GM12874 (cell line): ENCODE measurements around the gene PYGL.

ENCODE experiments used
- CTCF ChIP-seq: IDR thresholded peaks from 2 replicates; pipeline ENCODE4 v1.5.1; 2011; ENCODE audit warnings: low read depth, mild to moderate bottlenecking, control low read depth, low read length, moderate library complexity; ENCODE audit not compliant: insufficient read depth

PYGL gene

DNA sequence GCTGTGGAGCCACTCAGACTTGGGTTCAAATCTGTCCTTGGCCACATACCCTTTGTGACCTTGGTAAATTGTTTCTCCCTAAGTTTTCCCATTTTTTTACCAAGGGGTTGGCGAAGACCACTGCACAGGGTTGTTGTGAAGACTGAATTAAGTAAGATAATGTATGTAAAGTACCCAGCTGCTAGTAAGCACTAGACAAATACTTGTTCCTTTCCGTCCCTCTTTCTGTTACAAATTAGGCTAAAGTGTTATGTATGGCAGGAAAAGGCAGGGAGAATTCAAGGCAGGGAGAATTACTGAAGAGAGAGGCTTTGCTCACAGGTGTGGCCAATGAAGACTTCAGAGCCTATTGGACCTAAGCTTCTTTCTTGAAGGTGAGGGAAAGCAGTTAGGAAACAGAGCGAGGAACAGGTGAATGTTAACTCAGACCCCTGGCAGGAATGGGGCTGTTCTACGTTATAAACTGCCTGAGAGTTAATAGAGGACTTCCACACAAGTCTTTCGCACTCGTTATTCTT lies 46.6 kb downstream of the PYGL start:
- TF ChIP-seq CTCF, result no peak

DNA sequence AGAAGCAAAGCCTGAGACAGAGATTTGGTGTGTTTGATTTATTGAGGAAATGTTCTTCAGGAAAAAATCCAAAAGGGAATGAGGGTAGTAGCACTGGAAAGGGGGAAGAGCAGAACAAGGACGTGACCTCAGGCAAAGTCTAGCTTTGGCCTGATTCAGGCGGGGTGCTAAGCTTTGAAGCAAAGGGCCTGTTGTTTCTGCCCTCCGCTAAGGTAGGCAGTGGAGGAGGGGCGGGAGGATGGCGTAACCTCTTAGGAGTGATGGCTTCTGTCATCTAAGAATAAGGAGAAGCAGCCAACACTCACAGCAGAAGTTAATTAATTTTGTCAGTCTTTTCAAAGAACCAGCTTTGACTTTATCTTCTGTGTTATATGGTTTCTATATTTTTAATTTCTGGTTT lies 52.0 kb downstream of the PYGL start:
- TF ChIP-seq CTCF, result no peak

DNA sequence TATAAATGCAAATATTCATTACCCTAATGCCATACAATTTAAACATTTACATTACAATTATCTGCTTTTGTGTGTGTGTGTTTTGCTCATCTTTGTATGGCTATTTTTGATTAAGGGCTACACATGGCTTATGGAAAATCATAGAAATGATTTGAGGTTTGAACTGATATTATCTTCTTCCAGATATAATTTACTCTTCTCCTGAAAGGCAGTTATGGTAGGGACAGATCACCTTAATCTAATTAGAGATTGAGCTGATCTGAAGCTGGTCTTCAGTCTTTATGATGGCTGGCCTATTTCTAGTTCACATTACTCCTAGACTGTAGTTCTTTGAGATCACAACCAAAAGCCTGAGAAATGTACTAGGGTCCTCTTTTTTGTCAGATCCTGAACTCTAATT lies 56.8 kb downstream of the PYGL start:
- no peak for TF ChIP-seq CTCF

GRCh38 chr14:50883827-50884197 lies 60.5 kb downstream of the PYGL start:
- TF ChIP-seq CTCF, result no peak

DNA sequence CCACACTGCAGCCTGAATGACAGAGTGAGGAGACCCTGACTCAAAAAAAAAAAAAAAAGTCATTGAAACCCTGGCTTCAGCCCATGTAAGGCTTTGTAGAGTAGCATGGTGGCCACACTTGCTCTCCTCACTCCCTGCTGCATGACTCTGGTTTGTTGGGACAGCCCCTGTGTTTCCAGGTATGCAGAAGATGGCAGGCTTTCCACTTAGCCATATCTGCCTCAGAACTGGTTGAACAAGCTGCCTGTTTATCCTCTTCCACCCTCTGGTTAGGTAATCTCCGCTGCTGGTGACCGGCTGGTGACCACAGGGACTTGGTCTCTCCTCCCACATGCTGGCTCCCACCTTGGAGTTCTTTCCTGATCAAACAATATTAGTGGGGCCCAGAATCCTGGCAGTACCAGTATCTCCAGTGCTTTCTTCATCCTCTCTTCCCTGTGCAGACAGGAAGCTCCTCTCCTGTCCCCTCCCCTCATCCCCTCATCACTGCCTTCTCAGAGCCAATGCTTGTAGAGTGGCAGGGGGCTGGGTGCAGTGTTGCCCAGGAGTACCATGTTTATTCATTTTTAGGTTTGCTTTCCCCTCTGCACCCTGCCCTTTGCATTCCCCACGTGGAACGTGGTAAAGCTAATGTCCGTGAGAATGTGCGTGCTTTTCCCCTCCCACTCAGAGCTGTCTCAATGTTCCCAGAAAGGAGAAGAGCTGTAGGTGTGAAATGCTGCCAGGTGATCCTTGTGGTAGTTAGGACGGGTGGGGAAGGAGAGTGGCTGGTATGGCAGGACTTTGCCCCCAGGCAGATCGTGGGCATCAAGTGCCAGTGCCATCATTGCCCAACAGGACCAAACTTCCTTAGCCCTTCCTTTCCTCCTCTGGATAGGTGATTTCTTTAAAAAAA lies 61.1 kb downstream of the PYGL start:
- TF ChIP-seq CTCF, result no peak

GRCh38 chr14:50875359-50876070 lies 68.8 kb downstream of the PYGL start:
- TF ChIP-seq CTCF, result no peak

DNA sequence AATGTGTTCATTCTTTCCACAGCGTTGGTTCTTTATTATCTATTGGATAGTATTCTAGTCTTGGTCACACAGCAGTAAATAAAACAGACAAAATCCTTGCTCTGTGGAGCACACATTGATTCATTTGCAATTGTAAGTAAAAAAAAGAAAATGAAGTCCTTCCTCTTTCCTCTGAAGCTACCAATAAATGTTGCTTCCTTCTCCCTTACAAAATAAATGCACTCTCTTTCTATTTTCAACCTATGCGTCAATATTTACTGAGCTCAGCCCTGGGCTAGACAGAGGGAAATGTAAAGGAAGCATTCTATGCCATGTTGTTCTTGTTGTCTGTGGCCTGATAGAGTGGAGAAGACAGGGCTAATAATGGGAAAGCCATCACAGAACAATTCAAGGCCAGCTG lies 69.5 kb downstream of the PYGL start:
- TF ChIP-seq CTCF, result no peak
